Stomach smooth muscle (tissue), 2 donors: Measurements from ENCODE around the gene TRAP1.
"Not testable (repeated sequence)": the region's sequence is repeated elsewhere in the genome, so short reads cannot be mapped to it uniquely, and the experiment has no call there.

Experiments used
- H3K27ac ChIP-seq: one replicate; pipeline ENCODE4 v1.7.0; 2013; ENCODE audit warnings: mild to moderate bottlenecking, low read length, inconsistent platforms
- H3K27me3 ChIP-seq, 2 donors: one replicate each; pipeline ENCODE4 v1.7.0; 2013; ENCODE audit warnings: low read length in 2 of 2; ENCODE audit not compliant: insufficient read depth in 2 of 2, control insufficient read depth in 1 of 2
- H3K36me3 ChIP-seq, 2 donors: one replicate each; pipeline ENCODE4 v1.7.0; 2013; ENCODE audit warnings: low read length in 2 of 2; ENCODE audit not compliant: control insufficient read depth in 2 of 2, insufficient read depth in 2 of 2
- H3K4me1 ChIP-seq: one replicate; pipeline ENCODE4 v1.7.0; 2013; ENCODE audit warnings: low read length; ENCODE audit not compliant: control insufficient read depth, insufficient read depth
- H3K4me3 ChIP-seq, 2 donors: one replicate each; pipeline ENCODE4 v1.7.0; 2013; ENCODE audit warnings: low read length in 2 of 2
- H3K9ac ChIP-seq, 2 donors: one replicate each; pipeline ENCODE4 v1.7.0; 2013; ENCODE audit warnings: low read length in 2 of 2, mild to moderate bottlenecking in 1 of 2
- H3K9me3 ChIP-seq, 2 donors: one replicate each; pipeline ENCODE4 v1.7.0; 2013; ENCODE audit warnings: low read length in 2 of 2; ENCODE audit not compliant: control insufficient read depth in 2 of 2
- donor health status: healthy.
- donor health status: Pancreatic carcinoma.

The TRAP1 gene

GRCh38 chr16:3608976-3609375 lies 108.3 kb downstream of the TRAP1 start:
- H3K9ac ChIP-seq, H3K9me3 ChIP-seq, H3K27ac ChIP-seq, H3K36me3 ChIP-seq, H3K4me3 ChIP-seq, H3K27me3 ChIP-seq: not testable (repeated sequence)
- H3K4me1 ChIP-seq, result peaks cover 15% of the 10 kb centered on the region

- no peaks in the 10 kb centered on the region for H3K27me3 ChIP-seq
Observed at GRCh38 chr16:3608069-3608468, 109.3 kb downstream of the TRAP1 start.

More at GRCh38 chr16:3608069-3608468, 109.3 kb downstream of the TRAP1 start:
- H3K27ac ChIP-seq, result no peak overlapping the region
- H3K36me3 ChIP-seq, result no peaks in the 10 kb centered on the region
- no peak overlapping the region for H3K4me3 ChIP-seq
- H3K4me1 ChIP-seq, result peaks cover 15% of the 10 kb centered on the region
- H3K9ac ChIP-seq, result no peak overlapping the region
- no peaks in the 10 kb centered on the region for H3K9me3 ChIP-seq
